T-helper 2 cell treated with Interferon-gamma antibody and Interleukin-4, amounts not matched to agents 100 ng/mL and 5 ng/mL, for 36 hours (primary cell): ENCODE data around the gene CASK. TPM values are rescaled to one million over a fixed set of nuclear protein-coding genes. Genes with fewer than 3 reads are reported as not detected.

Source experiments
- intact Hi-C: fragments of 100-400 bp; cut with micrococcal nuclease; formaldehyde crosslinking; loops from one replicate; pipeline ENCODE4 v1.15.1; 2023
- total RNA-seq: library from RNA; stranded (reverse); gene quantifications from 2 replicates; pipeline ENCODE4 v1.2.3, GENCODE V29; 2022

Gene CASK
- total RNA-seq, 1 donor from 2014 or later: 33.0 TPM

DNA sequence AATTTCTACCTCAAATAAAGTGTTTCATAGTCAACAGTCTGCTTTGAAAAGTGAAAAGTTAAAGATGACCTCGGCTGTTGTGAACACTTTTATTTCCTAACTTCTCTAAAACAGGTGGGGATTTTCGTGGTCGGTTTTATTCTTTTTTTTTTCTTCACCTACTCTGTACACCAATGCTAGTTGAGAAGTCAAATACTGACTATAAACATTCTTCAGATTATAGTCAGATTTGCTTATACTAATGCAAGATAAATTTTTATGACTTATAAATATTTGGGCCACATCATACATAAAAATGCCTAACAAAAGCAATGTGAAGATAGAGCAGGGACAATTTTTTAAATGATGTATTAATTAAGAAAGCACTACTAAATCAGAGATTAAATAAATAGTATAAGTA is 332.7 kb downstream of the CASK start:
- intact Hi-C loops: no loop called here

DNA sequence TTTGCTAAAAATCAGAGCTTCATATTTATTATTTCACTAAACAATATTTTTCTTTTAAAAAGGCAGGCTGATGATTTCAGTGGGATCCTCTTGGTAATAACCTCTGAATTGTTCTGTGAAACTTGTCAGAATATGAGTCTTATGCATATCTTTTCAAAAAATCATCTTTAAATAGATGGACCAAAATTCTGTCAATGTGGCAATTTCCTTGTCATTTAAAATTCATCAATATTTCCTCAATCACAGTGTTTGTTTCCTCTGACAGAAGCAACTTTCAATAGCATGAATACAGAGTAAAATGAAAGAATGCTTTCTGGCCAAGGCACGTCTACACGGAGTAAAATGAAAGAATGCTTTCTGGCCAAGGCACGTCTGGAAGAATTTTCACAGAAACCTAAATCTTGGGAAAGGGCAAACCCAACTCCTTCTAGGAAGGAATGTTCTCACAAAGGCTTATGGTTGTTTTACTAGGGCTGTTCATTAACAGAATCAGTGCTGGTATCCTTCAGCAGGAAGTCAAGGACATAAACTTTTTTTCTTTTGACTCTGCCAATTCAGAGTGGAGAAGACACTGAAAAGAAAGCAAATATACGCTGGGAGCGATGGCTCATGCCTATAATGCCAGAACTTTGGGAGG is 333.6 kb downstream of the CASK start:
- intact Hi-C loops: no loop called here

DNA sequence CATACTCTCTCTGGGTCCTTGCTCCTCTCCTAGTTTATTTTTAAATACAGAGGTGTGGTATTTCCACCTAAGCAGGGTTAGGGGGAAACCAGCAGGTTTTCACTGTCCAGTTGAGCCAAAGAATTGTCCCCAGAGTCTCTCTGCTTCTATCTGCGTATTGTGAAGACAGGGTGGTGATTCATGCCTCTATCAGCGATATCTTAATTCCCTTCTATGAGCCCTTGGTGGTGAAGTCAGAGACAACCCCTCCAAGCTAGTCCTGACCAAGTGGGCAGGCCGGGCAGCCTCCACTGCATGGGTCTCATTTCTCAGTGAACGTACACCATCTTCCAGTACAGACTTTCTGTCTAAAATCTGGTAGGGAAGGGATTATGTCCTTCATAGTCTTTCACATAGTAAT is 335.1 kb downstream of the CASK start:
- intact Hi-C loops: no loop called here

DNA sequence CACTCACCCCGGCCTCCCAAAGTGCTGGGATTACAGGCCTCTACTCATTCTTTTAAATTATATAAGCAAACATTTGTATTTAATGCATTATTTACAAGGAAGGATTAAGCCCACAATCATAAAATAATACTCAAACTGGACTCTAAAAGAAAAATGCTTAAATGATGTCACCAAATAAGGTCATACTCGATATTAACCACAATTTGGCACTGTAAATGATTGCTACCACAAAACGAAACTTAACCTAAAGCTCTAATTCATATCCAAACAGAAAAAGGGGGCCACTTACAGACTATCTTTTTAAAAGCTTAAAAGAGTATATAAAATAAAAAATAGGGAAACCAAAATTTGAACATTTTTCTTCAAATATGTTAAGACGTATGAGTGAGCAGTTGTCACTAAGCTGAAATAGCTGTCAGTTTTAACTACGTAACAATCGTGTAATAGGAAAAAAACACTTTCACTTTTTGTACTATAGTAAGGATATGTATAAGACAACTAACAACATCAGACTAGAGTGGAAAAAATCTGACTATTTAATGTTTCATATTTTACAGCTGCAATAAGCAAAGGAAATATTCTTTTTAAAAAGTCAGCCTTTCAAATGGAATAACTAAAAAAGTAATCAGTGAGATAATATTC is 342.8 kb downstream of the CASK start:
- intact Hi-C loops: no loop called here

DNA sequence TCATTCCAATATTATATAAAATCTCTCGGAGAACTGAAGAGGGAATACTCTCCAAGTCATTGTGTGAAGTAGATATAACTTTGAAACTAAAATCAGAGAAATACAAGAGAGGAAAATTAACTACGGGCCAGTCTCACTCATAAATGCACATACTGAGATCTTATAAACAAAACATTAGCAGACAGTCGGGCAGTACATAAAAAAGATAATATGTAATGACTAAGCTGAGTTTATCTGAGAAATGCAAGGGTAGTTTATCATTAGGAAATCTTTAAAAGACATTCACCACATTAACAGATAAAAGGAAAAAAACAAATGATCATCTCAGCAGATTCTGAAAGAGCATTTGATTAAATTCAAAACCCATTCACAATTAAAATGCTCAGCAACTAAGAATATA is 359.5 kb downstream of the CASK start:
- intact Hi-C loops: no loop called here

DNA sequence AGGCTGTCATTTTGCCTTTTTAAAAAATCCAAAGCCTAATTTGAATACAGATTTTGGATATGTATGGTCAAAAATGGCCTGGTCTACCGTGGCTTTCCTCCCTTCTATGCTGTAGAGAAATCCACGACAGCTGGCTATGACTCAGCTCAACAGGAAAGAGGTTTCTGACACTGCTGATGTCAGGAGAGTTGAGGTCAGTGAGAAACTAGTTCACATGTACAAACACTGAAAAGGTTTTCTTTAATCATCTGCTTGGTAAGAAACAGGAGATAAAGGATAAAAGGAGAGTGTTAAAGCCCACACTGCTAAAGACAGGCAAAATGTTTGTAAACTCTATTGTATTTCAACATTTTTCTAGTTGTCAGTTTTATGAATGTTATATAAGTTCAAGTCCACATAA is 362.3 kb downstream of the CASK start:
- intact Hi-C loops: no loop called here

DNA sequence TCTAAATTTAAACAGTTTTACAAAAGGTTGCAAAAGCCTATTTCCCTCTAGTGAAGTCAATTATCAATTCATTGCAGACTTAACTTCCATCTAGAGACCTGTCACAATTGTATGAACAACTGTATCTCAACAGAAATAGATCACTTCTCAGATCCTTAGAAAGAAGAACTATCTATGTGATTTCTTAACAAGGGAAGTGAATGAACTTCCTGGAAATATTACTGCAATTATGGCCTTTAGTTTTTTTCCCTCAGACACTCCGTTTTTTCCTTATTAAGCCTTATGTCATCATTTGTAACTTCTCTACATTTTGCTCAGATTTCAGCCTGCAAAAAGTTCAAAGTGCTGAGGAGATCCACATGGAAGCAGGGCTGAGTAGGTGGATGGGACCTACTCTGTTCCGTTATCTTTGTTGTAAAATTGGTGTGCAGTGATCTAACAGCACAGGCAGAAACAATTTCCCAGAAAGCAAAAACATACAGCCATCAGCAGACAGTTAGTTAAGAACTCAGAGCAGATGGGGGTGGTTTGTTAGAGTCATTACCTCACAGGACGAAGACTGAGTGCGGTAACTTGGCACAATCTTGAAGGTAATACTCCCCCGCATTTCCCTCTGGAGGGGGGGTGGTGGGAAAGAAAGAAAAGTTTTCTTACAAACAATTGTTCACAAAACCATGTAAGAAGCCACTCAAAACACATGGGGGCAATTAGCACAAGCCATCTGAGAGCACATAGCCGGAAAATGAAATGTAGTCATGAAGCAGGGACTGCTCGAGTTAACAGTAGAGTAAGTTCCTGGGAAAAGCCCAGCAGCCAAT is 363.9 kb downstream of the CASK start:
- intact Hi-C loops: loop anchor here (1.0 to 2.0 kb wide), 2 partner anchors 175 to 201 kb away; no protein-coding TSS in a partner anchor

DNA sequence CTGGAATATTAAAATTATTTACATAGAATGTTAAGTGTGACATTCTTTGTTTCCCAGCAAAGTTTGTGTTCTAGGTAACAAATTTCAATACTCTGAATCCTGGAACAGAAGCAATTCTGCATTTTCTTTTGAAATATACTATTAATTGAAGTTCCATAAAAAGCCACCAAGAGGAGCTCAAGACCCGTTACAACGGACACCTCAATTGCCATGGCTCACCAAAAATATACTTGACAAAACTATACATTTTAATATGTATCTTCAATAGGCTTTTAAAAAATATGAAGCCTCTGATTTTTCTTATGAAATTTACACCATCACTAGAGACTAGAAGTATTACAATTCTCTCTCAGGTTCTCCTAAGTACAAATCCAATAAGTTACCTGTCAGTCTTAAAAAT is 364.8 kb downstream of the CASK start:
- intact Hi-C loops: loop anchor here (2.0 kb wide), 1 partner anchor 176 kb away; no protein-coding TSS in a partner anchor

DNA sequence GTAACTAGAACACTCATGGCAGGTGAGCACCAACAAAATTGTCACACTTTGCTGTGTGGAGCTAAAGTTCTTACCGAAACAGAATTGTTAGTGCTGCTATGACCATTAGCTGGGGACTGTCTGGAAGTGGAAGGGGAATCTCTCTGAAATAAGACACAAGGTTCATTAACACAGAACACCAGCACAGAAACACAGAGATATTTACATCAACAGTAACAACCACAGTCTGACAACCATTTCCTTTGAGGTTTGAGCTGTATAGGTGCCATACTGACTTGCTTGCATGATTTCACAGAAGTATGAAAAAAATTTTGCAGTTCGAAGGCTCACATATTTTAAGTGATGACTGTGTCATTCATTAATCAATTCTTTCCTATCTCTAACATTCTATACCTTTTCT is 366.4 kb downstream of the CASK start:
- intact Hi-C loops: no loop called here

DNA sequence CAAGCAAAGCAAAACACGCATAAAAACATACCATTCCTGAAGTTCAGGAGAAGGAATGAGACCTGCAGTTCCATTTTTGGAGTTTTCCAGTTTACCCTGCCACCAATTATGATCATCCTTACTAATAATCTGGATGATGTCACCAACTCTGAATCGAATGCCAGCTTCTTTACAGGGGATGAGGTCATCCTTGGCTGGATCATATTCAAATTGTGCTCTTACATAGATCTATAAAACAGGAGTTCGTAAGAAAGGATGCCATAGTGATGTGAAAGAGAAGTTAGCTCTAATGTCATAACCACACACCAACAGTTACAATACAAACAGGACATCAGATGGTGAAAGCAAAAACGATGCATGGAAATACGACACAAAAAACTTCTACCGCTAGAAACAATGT is 369.7 kb downstream of the CASK start:
- intact Hi-C loops: loop anchor here (1.0 kb wide), 1 partner anchor 111 kb away; no protein-coding TSS in a partner anchor

DNA sequence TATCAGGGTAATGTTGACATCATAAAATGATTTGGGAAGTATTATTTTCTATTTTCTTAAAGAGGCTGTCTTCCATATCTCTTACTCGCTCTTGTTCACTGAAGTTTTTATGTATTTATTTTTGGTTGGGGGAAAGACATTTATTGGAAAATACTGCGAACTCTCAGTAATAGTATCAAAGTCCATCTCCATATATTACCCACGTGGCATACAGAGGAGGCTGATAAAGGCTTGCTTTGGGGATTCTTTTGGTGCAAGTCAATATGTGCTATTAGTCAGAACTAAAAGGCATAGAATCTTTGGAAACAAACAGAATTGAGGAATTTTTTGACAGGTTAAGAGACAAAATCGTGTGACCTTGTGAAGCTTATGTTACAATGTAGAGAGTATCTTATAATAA is 374.9 kb downstream of the CASK start:
- intact Hi-C loops: no loop called here

DNA sequence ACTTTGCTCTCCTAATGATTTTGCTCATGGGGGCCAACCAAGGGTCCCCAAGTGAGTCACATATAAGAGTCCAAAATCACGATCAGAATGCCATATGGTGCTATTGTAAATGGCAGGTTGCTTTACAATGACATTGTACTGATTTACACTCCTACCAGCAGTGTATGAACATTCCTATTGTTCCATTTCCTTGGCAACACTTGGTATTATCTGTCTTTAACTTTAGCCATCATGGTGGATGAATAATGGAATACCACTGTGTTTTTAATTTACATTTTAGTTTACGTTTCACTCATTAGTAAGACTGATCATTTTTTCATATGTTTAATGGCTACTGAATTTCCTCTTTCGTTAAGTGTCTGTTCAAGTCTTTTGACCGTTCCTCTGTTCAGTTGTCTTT is 379.7 kb downstream of the CASK start:
- intact Hi-C loops: no loop called here

DNA sequence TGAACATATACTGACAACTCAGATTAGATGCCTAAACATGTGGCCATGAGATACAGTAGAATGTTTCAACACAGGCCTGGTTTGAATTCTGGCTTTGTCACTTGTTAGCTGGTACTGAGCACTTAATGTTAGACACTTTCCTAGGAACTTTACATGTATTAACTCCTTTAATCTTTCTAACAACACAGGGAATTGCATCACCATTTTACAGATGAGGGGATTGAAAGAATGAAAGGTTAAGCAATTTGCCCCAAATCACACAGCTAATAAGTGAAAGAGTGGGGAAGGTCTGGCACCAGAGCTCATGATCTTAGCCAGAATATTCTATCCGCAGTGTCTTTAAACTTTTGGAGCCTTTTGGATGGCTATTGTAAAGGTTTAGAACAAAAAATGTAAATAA is 380.3 kb downstream of the CASK start:
- intact Hi-C loops: no loop called here

DNA sequence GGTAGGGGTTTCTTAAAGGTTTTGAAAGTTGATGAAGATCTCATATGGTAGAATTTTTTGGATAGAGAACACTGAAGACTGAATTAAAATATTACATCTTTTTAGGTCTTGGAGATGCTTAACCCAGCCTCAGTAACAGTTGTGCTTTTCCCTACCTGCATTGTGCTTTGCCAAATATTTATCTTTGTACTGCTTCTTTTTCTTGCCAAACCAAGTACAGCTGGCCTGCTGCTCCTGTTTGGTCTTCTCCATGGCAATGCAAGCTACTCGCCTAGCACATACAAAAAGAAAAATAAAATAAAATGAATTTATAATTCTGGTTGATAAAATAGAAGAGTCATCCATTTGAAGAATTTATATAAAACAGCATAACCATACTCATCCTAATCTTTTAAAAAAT is 380.8 kb downstream of the CASK start:
- intact Hi-C loops: no loop called here

DNA sequence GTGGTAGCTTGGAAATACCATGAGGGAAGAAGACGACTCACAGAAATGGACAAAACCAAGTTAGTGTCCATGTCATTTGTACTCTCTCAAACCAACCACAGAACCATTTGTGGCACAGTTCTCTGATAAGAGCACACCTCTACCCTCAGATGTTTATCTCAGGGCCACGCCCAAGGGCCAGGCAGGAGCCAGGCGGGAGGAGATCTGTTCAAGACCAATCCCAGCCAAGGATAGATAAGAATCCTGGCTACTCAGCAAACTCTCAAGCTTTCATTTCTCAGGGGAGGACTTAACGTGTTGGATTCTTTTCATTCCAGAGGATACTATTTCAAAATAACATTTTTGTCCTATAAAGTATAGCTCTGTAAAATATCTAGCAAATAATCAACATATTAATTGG is 381.2 kb downstream of the CASK start:
- intact Hi-C loops: no loop called here

DNA sequence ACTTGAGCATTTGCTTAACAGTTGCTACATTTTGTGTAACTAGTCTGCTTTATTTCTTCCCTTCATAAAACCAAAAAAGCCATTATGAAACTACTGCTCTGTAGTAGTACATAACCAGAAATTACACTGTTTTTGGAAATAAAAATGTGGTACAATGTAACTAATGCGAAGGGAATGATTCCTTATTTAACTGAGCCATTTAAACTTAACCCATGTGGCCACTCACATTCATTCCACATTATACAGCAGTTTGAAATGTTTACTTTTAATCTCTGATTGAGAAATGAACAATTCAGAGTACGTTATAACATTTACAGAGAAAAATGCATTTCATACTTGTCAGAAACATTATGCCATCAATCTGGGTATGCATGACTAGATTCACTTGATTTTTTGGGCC is 382.0 kb downstream of the CASK start:
- intact Hi-C loops: no loop called here

DNA sequence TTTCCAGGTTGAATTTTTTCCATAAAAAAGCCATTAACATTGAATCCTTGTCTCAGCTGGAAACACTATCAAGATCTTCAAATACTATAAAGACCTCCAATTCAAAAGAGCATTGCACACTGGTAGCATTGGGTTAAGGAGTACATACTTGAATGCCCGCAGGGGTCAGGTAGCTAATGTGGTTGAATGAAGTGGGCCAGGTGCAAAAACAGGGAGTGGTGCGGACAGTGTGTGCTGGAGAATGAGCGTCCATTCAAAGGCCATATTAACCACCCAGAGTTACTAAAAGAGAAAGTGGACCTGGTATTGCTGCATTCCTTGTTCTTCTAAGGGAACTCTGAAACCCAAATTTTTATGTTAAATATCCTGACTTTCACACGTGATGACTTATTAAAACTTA is 384.6 kb downstream of the CASK start:
- intact Hi-C loops: no loop called here

DNA sequence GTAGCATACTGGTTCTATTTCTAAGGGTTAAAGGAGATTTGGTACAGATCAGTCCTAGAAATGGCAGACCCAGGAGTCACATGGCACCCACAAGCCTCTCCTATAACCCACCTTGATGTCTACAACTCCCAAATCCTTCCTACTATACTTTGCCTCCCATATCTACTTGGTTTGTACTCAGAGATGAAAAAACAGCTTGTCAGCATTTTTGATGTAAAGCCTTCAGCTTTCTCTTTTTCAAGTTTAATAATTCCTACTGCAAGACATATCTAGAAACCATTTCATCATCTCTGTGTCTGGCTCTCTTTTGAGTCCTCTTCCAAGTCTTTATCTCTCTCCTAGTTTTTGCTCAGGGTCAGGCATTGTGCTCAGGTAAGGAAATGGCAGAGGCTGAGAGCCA is 393.3 kb downstream of the CASK start:
- intact Hi-C loops: no loop called here

DNA sequence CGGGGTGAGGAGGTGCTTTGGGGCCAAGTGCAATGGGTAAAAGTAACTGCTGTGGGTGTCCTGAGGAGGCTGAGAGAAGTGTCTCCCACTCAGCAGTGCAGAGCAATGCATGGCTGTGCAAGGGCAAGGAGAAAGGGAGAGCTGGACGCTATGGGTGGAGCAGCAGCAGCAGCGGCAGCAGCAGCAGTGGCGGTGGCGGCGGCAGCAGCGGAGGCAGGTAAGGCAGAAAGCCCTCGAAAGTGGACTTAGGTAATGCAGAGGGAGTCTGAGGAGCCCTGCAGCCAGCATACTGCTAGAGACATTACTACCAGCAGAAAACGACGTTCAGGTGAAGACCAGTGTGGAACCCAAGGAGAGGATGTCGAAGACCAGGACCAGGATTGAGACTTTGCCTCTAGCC is 394.1 kb downstream of the CASK start:
- intact Hi-C loops: no loop called here

DNA sequence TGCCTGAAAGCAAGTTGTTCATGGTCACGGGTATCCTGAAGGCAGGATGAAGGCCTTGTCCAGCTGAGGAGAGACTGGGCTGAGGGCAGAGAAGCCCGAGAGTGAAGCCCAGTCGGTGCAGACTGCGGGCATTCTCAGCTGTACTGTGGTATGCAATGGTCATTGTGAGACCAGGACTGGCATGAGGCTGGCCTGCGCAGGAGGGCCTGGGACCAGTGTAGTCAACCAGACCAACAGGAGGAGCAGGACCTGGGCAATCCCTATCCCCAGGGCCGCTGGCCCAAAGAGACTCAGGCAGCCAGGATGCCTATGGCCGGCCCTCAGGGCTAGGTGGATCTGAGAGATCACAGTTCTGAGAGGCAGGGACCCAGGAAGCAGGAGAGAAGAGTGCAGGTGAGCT is 394.6 kb downstream of the CASK start:
- intact Hi-C loops: no loop called here

DNA sequence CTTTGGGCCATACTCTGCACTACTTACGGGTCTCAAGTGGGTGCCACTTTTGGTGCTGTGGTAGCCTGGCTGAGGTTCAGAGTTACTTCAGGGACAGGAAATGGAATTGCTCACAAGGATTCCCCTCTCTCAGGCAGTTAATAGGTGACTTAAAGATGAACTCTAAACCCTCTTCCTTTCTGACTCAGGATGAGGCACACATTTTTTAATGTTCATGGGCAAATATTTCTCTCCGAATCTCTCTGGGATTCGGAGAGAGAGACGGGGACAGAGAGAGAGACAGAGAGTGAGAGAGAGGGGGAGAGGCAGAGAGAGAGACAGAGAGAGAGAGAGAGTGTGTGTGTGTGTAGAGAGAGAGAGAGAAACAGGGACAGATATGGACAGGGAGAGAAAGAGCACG is 396.4 kb downstream of the CASK start:
- intact Hi-C loops: no loop called here

DNA sequence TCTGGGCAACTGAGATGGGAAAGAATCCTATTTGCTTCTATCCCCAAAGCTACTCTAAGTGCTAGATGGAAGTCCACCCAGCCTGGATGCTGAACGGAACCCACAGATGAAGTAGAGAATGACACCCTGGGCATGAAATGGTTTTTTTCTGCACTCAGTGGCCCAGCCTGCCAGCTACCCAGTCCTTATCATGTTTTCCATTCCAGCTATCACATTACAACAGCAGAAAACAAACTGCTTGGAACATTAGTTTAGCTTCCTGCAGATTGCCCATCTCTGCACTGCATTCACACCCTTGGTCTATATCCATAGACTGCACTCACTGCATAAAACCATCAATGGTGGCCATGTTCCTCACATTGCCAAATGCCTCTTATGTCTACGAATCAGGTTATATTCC is 397.1 kb downstream of the CASK start:
- intact Hi-C loops: no loop called here

DNA sequence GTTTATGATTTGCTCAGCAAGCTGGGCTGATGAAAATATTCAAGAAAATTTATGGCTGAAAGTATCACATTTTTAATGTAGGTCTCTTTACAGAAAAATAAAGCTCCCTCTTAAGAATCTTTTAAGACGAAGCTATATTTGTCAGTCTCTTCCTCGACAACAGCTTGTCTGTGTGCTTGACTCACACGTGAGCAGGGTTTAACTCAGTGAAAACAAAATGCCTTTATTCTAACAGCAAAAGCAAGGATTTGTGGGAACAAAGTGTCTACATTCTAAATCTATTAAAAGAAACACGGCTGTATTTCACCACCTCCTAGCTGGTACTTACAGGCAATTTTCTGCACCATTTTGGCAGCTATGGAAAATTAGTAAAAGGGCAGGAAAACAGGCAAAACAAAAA is 400.7 kb downstream of the CASK start:
- intact Hi-C loops: no loop called here
